NB4 (cell line): ENCODE data around the gene ZNF236.

ENCODE experiments used
- DNase-seq: peaks from one replicate; pipeline ENCODE4 v3.0.0; 2010; ENCODE audit warnings: low read depth
- H3K4me3 ChIP-seq: one replicate; pipeline ENCODE4 v1.5.1; 2011; ENCODE audit warnings: mild to moderate bottlenecking, low read depth, low read length, moderate library complexity
- MYC ChIP-seq: IDR thresholded peaks from 2 replicates; pipeline ENCODE4 v1.6.1; 2011; ENCODE audit warnings: low read depth, low read length
- POLR2A ChIP-seq: IDR thresholded peaks from 2 replicates; pipeline ENCODE4 v1.6.1; 2011; ENCODE audit warnings: mild to moderate bottlenecking; ENCODE audit not compliant: insufficient read length; ENCODE audit errors: extremely low read depth
- TF ChIP-seq, protein P1 (sequence below): IDR thresholded peaks from 2 replicates; pipeline ENCODE4 v1.6.1; 2011; ENCODE audit warnings: low read depth, low read length
- TF ChIP-seq, protein P2 (sequence below): IDR thresholded peaks from one replicate; pipeline ENCODE4 v1.5.1; 2012; ENCODE audit warnings: low read depth, low read length

Gene ZNF236

DNA sequence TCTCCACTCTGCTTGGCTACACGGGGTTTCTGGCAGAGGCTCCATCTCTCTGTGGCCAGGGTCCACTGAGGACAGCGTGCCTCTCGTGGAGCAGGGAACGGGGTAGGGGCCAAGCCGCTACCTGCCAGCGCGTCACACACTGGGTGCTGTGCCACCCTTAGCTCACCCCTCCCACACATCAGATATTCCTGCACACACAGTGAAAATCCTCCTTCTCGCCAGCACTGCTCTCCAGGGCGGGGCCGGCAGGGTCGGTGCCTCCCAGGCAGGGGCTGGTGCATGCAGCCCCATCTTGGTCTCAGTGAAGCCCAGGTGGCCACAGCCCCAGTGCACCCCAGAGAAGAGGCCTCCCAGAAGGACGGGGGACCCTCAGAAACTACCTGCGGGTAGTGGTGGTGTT, 185.6 kb downstream of the ZNF236 start:
- DNase-seq = no peak
- no peak for TF ChIP-seq MYC
- TF ChIP-seq, protein P1, sequence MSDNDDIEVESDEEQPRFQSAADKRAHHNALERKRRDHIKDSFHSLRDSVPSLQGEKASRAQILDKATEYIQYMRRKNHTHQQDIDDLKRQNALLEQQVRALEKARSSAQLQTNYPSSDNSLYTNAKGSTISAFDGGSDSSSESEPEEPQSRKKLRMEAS = no peak
- TF ChIP-seq POLR2A = no peak
- TF ChIP-seq, protein P2, sequence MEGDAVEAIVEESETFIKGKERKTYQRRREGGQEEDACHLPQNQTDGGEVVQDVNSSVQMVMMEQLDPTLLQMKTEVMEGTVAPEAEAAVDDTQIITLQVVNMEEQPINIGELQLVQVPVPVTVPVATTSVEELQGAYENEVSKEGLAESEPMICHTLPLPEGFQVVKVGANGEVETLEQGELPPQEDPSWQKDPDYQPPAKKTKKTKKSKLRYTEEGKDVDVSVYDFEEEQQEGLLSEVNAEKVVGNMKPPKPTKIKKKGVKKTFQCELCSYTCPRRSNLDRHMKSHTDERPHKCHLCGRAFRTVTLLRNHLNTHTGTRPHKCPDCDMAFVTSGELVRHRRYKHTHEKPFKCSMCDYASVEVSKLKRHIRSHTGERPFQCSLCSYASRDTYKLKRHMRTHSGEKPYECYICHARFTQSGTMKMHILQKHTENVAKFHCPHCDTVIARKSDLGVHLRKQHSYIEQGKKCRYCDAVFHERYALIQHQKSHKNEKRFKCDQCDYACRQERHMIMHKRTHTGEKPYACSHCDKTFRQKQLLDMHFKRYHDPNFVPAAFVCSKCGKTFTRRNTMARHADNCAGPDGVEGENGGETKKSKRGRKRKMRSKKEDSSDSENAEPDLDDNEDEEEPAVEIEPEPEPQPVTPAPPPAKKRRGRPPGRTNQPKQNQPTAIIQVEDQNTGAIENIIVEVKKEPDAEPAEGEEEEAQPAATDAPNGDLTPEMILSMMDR = no peak
- no peak overlapping the region for H3K4me3 ChIP-seq

DNA sequence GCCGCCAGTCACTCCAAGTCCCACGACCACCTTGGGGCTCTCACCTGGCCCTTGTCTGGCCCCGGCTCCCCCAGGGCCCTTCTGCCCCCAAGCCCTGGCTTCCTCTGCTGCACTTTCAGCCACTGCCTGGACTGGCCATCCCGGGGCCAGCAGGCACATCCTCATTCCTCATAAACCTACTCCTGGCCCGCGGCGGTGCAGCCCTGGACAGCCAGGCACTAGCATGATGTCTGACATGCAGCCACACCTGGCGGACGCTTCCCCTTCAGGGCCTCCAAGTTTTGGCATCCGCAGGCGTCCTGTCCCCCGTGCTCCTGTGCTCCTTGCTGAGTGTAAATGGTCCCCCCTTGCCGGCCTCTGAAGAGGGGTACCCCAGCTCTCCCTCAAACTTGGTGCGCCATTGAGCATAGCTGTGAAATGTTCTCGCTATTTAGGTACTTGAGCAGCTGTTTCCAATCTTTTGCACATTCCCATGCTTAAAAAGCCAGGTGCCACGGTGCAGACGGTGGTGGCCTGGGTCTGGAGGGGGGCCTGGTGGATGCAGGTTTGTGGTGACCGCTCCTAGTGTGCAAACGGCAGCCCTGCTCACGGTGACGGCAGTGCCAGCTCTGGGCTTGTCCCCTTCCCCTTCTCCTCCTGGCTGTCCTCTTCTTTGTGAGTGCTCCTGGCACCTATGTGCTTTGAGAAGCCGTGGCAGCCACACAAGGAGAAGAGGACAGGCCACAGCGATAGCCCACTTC, 186.4 kb downstream of the ZNF236 start:
- DNase-seq = no peak
- TF ChIP-seq, protein P2 = no peak
- TF ChIP-seq MYC = no peak
- no peak for TF ChIP-seq POLR2A
- TF ChIP-seq, protein P1 = no peak

DNA sequence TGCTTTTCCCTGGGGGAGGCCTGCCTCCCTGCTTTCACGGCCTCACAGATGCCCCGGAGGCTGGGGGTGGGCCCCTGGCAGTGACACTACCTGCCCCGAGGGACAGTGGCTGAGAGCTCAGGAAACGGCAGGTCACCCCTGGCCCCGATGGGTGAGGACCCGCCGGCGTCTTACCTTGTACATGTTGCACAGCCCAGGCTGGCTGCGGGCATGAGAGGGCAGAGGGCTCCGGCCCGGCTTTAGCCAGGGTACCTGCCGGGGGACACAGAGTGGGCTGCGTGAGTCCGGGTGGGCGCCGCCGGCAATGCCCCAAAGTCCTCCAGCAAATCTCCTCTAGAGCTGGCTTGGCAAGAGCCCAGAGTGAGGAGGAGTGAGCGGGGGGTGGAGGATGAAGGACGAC, 187.3 kb downstream of the ZNF236 start:
- no peak for DNase-seq
- TF ChIP-seq POLR2A = no peak
- TF ChIP-seq, protein P2 = no peak
- no peak for TF ChIP-seq MYC
- TF ChIP-seq, protein P1 = no peak
- H3K4me3 ChIP-seq = no peak overlapping the region

More for the DNA sequence above, 186.4 kb downstream of the ZNF236 start:
- H3K4me3 ChIP-seq = no peak overlapping the region

DNA sequence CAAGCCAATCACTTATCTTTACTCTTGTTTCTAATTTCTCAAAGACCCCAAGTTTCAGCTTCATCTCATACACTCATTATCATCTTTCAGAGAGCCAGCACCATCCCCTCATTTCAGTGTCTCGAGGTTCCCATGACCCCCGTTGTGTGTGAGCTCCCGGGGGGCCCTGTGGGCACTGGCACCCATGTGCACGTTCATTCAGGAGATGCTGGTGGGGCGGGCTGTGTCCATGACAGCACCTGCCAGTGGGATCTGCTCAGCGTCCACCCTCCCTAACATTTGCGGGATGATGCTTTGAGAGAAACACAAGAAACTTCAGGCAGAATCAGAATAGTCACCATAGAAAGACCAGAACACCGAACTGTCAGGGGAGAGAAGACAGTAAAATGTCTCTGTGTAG, 189.8 kb downstream of the ZNF236 start:
- DNase-seq = no peak
- H3K4me3 ChIP-seq = no peak overlapping the region
- TF ChIP-seq, protein P1 = no peak
- TF ChIP-seq MYC = no peak
- TF ChIP-seq POLR2A = no peak
- TF ChIP-seq, protein P2 = no peak

DNA sequence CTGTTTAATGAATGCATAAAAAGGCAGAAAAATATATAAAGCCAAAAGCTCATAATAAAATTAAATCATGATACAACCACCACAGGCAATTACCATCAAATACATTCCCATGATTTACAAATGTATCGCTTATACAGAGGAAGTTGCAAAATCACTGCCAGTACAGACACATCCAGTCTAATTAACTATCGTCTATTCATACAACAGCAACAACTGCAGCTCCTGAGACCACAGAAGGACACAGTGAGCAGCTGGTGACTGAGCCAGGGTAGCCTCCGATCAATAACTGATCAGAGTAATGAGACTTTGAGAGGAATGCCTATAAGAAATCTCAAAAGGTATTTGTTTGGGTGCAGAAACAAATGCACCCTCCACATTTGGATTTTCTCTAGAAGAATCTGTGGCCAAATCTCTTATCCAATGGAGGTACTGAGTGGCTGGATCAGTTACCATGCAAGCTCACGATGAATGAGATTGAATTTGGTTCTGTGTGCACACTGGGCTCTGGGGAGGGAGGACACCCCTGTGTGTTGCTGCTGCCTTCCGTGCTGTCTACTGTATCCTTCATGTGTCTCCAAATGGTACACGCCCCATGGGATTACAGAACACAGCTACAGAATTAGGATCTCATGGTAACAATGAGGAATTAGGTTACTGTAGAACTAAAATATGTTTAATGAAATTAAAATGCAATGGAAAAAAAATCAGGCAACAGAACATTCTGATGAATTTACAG, 190.6 kb downstream of the ZNF236 start:
- no peak overlapping the region for H3K4me3 ChIP-seq
- DNase-seq = no peak
- TF ChIP-seq, protein P1 = no peak
- TF ChIP-seq, protein P2 = no peak
- no peak for TF ChIP-seq MYC
